Skin of body (tissue), 2 donors: ENCODE data around the gene BRAF. TPM values are rescaled to one million over a fixed set of nuclear protein-coding genes. Genes with fewer than 3 reads are reported as not detected.

Experiments
- small RNA-seq: library from RNA; depleted of rRNA; stranded (forward); fragments of <200 nt; gene quantifications from one replicate; pipeline ENCODE3, GENCODE V24; 2014; ENCODE audit warnings: low replicate concordance
- total RNA-seq: library from RNA; depleted of rRNA; stranded (reverse); fragments of >200 nt; gene quantifications from one replicate; pipeline ENCODE4 v1.2.3, GENCODE V29; 2014

Gene BRAF
- total RNA-seq, 1 donor from 2014 or later: 63.6 TPM

Small RNA genes within 50 kb of the gene (small RNA-seq; reads per million reads assigned to genes)
- gene AC006006.1 (not detected), gene RNU6-85P (not detected)

Other genes starting within 250 kb of the BRAF start
- gene NDUFB2, start 228.2 kb downstream of the BRAF start, total RNA-seq: 77.3 TPM
- 27.4 TPM for gene MRPS33, start 90.0 kb upstream of the BRAF start, total RNA-seq
- 0.49 TPM for gene TMEM178B, start 149.1 kb upstream of the BRAF start, total RNA-seq